Esophagus muscularis mucosa (tissue), 4 donors: ENCODE results near the gene CRISPLD2. TPM values are rescaled to one million over a fixed set of nuclear protein-coding genes. Genes with fewer than 3 reads are reported as not detected.

Experiments used
- DNase-seq: peaks from one replicate; pipeline ENCODE4 v3.0.0-alpha.2; 2017; ENCODE audit errors: extremely low spot score
- H3K27ac ChIP-seq, 4 donors: fragments of 200-600 bp; sonication (generic); replicated peaks in 1 of 4; 1 replicate in 3 of 4; 2 replicates in 1 of 4; pipeline ENCODE4 v1.5.1; 2016 to 2019; ENCODE audit warnings: mild to moderate bottlenecking in 1 of 4
- H3K27me3 ChIP-seq, 4 donors: fragments of 200-600 bp; sonication (generic); one replicate each; pipeline versions ENCODE4 v1.5.1 to v1.6.0; 2016 to 2019
- H3K36me3 ChIP-seq, 4 donors: fragments of 200-600 bp; sonication (generic); one replicate each; pipeline ENCODE4 v1.5.1; 2016 to 2019
- H3K4me1 ChIP-seq, 4 donors: fragments of 200-600 bp; sonication (generic); one replicate each; pipeline ENCODE4 v1.5.1; 2016 to 2019
- H3K4me3 ChIP-seq, 4 donors: fragments of 200-600 bp; sonication (generic); 1 replicate in 2 of 4; 2 replicates in 2 of 4; pipeline ENCODE4 v1.5.1; 2016 to 2019; ENCODE audit warnings: mild to moderate bottlenecking in 4 of 4, moderate library complexity in 1 of 4
- H3K9me3 ChIP-seq, 4 donors: fragments of 200-600 bp; sonication (generic); 1 replicate in 3 of 4; 2 replicates in 1 of 4; pipeline ENCODE4 v1.5.1; 2016 to 2019
- CTCF ChIP-seq, 3 experiments: fragments of 200-600 bp in 2 of 3; fragments of 450-650 bp in 1 of 3; sonication (generic) in 2 of 3; IDR thresholded peaks; one replicate each; pipeline ENCODE4 v1.5.1; 2017 to 2019; ENCODE audit warnings: antibody characterized with exemption in 3 of 3, mild to moderate bottlenecking in 2 of 3, moderate library complexity in 1 of 3
- EP300 ChIP-seq: sonication (generic); formaldehyde crosslinking; IDR thresholded peaks from one replicate; pipeline ENCODE4 v1.6.1; 2017; ENCODE audit warnings: antibody characterized with exemption
- POLR2A ChIP-seq: fragments of 450-650 bp; IDR thresholded peaks from one replicate; pipeline ENCODE4 v1.6.1; 2017; ENCODE audit warnings: antibody characterized with exemption, moderate library complexity, mild to moderate bottlenecking, low read depth
- POLR2AphosphoS5 ChIP-seq, 2 donors: sonication (generic); formaldehyde crosslinking; IDR thresholded peaks; one replicate each; pipeline ENCODE4 v1.6.1; 2017; ENCODE audit warnings: antibody characterized with exemption in 2 of 2
- WGBS: methylation state at CpG from one replicate; pipeline ENCODE4 v1.1.5; 2018; 5-methylcytosine and 5-hydroxymethylcytosine counted together
- intact Hi-C: fragments of 100-400 bp; cut with DNase I; formaldehyde crosslinking; loops from one replicate; pipeline ENCODE4 v1.15.1; 2023
- total RNA-seq, 4 donors: library from RNA; depleted of rRNA; stranded (reverse); fragments of >200 nt; gene quantifications; one replicate each; pipeline versions ENCODE4 v1.1.0 to v1.2.1, GENCODE V29; 2016

The CRISPLD2 gene
- total RNA-seq, 4 donors from 2014 or later, result 230 to 568 (median 289) TPM

GRCh38 chr16:84897911-84898377 lies 78.2 kb downstream of the CRISPLD2 start:
- H3K4me3 ChIP-seq, result no peak overlapping the region
- TF ChIP-seq EP300, result no peak
- TF ChIP-seq CTCF (IDR thresholded peaks at IDR 0.05), result no peak
- TF ChIP-seq POLR2A, result no peak
- no peak for TF ChIP-seq POLR2AphosphoS5 (IDR thresholded peaks at IDR 0.05)
- H3K4me1 ChIP-seq, result no peaks in the 10 kb centered on the region
- H3K36me3 ChIP-seq, result peaks cover 37 to 99% (median 73%) of the 10 kb centered on the region in 4 donors
- no peak for DNase-seq
- no peaks in the 10 kb centered on the region for H3K9me3 ChIP-seq
- no peaks in the 10 kb centered on the region for H3K27me3 ChIP-seq
- intact Hi-C loops, result no loop called here
- peak overlapping the region in 3 of 4 donors; percentile 16 to 31 (median 21) for H3K27ac ChIP-seq
- WGBS, result 84% methylated on average over 15 of the region's 15 CpGs

GRCh38 chr16:84898447-84898846 lies 78.7 kb downstream of the CRISPLD2 start:
- intact Hi-C loops, result no loop called here
- Histone ChIP-seq H3K4me3 (no peak overlapping the region), H3K27me3 (no peaks in the 10 kb centered on the region), H3K4me1 (no peaks in the 10 kb centered on the region), H3K9me3 (no peaks in the 10 kb centered on the region), H3K27ac (peak overlapping the region in 2 of 4 donors; percentile 16 to 31), H3K36me3 (peaks cover 37 to 99% (median 70%) of the 10 kb centered on the region in 4 donors)
- no peak for DNase-seq
- TF ChIP-seq POLR2AphosphoS5 (IDR thresholded peaks at IDR 0.05) (no peak), EP300 (no peak), POLR2A (no peak), CTCF (IDR thresholded peaks at IDR 0.05) (no peak)
- WGBS, result 65% methylated on average over 2 of the region's 2 CpGs

- TF ChIP-seq CTCF (IDR thresholded peaks at IDR 0.05) (no peak), POLR2AphosphoS5 (IDR thresholded peaks at IDR 0.05) (no peak), EP300 (no peak)
- H3K9me3 ChIP-seq, result no peaks in the 10 kb centered on the region
- 96% methylated on average over 7 of the region's 8 CpGs for WGBS
- H3K36me3 ChIP-seq, result peaks cover 31 to 99% (median 70%) of the 10 kb centered on the region in 4 donors
- no peaks in the 10 kb centered on the region for H3K27me3 ChIP-seq
- no peaks in the 10 kb centered on the region for H3K4me1 ChIP-seq
- no peak for DNase-seq
- H3K27ac ChIP-seq, result no peak overlapping the region
- no peak overlapping the region for H3K4me3 ChIP-seq
- intact Hi-C loops, result no loop called here
Measured at GRCh38 chr16:84899414-84899813, 79.6 kb downstream of the CRISPLD2 start.

- Histone ChIP-seq H3K9me3 (no peaks in the 10 kb centered on the region), H3K36me3 (peaks cover 21 to 82% (median 53%) of the 10 kb centered on the region in 4 donors), H3K27ac (no peak overlapping the region), H3K4me1 (peaks cover 0 to 11% (median 3%) of the 10 kb centered on the region in 4 donors), H3K4me3 (no peak overlapping the region), H3K27me3 (no peaks in the 10 kb centered on the region)
- 95% methylated on average over 9 of the region's 9 CpGs for WGBS
- TF ChIP-seq CTCF (IDR thresholded peaks at IDR 0.05) (no peak), POLR2AphosphoS5 (IDR thresholded peaks at IDR 0.05) (no peak)
- intact Hi-C loops, result no loop called here
- no peak for DNase-seq
Measured at GRCh38 chr16:84905965-84906460, 86.2 kb downstream of the CRISPLD2 start.

- Histone ChIP-seq H3K9me3 (no peaks in the 10 kb centered on the region), H3K36me3 (peaks cover 18 to 72% (median 46%) of the 10 kb centered on the region in 4 donors), H3K27ac (peak overlapping the region in 3 of 4 donors; percentile 20 to 43 (median 38)), H3K27me3 (no peaks in the 10 kb centered on the region), H3K4me3 (no peak overlapping the region), H3K4me1 (peaks cover 0 to 11% (median 3%) of the 10 kb centered on the region in 4 donors)
- intact Hi-C loops, result no loop called here
- no peak for DNase-seq
- no peak for TF ChIP-seq POLR2A
- no peak for TF ChIP-seq POLR2AphosphoS5 (IDR thresholded peaks at IDR 0.05)
- TF ChIP-seq CTCF (IDR thresholded peaks at IDR 0.05), result no peak
- no peak for TF ChIP-seq EP300
- 85% methylated on average over 13 of the region's 13 CpGs for WGBS
Measured at GRCh38 chr16:84907051-84907450, 87.3 kb downstream of the CRISPLD2 start.
